Measurements from ENCODE around the gene G6PD.
A peak's percentile ranks its signal among the peaks of the same experiment; 100 is the strongest.
"Not testable (repeated sequence)": the region's sequence is repeated elsewhere in the genome, so short reads cannot be mapped to it uniquely, and the experiment has no call there.

The G6PD gene

DNA sequence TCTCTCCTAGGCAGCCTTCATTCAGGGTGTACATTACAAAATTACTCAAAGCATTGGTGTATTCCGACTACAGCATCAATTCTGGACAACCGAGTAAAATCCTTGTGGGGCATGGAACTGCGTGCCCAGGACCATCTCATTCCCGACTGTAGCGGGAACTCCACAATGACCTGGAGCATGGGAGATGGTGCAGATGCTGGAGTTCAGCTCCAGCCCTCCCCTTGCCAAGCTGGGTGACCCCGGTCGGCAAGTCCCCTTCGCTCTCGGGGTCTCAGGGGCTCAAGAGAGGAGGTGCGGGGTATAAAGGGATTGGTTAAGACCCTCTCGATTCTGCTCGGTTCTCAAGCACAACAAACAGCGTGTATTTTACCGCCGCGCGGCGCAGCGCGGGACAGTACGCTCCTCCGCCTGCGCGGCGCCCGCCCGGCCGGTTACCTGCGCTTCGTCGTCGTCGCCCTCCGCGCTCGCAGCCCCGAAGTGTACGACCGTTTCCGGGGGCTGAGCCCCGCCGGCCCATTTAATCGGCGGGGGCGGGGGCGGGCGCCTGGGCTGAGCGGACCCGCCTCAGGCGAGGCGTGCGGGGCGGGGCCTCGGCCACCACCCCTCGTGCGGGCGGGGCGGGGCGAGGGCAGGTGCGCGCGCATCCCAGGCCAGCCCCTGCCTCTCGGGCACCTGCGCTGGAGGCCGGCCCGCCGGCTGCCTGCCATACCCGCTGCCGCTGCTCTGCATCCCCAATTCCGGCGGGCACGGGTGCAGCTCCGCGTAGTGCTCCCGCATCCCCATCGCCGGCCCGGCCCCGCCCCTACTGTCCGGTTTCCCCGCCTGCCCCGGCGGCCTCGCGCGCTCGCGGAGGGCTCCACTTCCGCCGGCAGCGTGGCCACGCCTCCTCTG lies at the start of gene G6PD:
Gene G6PD (minus strand): TSS at position 493 of the 891 bp plus-strand sequence. CDS start 691 bp downstream, outside the sequence.
- peak; percentile 81 to 87 for DNase-seq

DNA sequence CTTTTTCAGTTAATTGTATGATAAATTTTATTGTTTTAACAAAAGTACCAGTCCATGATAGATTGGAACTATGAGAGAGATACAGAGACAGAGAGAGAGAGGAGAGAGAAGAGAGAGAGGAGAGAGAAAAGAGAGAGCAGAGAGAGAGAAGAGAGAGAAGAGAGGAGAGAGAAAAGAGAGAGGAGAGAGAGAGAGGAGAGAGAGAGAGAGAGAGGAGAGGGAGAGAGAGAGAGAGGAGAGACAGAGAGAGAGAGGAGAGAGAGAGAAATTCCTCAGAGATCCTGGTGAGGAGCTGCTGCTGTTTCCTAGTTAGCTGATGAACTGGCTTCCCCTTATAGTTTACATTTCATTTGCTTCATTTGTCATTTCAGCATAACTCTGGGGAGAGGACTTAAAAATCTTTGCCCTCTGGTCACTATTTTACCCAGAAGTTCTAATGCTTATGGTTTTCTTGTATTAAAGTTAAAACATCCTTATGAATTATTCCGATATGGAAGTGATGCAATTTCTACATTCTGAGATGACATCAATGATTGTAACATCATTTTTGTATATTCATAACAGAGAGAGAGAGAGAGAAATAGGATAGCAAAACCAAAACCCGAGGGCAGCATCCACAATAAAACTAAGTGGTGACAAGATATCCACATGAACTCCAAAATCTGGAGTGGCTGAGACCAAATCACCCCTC lies 49.1 kb upstream of the G6PD start:
- no peak for DNase-seq

DNA sequence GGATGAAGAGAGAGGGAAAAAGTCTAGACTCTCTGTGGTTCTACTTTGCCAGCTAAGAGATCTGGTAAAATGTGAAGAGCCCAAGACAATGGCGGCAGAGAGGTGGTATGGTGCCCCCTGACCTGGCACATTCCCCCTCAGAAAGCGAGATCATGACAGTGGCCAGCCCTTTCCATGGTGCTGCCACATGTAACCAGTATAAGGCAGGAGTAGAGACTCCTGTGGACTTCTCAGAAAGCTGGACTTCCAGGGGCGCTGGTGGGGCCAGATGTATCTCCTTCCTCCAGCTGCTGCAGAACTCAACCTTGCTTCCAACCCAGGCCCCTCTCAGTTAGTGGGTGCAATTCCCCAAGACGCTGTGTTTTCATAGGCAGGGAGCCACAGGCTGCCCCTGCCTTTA lies 47.8 kb upstream of the G6PD start:
- no peak for DNase-seq

DNA sequence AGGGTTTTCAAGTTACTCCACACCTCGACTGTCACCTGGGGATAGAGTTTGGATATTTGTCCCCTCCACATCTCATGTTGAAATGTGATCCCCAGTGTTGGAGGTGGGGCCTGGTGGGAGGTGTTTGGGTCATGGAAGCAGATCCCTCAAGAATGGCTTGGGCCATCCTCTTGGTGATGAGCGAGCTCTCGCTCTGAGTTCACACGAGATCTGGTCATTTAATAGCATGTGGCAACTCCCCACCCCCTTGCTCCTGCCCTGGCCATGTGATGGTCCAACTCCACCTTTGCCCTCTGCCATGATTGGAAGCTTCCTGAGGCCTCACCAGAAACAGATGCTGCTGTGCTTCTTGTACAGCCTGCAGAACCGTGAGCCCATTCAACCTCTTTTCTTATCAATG lies 46.6 kb upstream of the G6PD start:
- DNase-seq = no peak

DNA sequence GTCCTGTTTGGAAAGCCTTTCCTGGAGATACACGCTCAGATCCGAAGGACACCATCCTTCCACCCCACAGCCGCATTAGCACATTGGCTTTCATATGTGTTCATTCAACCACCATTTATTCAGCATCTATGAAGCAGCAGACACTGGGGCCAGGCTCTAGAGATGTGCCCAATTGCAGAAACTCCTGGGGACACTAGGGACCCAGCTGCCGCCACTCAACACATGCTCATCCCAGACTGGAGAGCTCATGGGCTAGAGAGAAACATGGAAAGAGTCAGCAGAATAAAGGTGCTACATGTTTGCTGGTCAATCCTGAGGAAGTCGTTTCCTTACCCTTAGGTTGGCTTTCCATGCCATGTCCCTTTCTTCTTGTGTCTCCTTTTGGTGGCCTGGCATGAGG lies 45.9 kb upstream of the G6PD start:
- no peak for DNase-seq

DNA sequence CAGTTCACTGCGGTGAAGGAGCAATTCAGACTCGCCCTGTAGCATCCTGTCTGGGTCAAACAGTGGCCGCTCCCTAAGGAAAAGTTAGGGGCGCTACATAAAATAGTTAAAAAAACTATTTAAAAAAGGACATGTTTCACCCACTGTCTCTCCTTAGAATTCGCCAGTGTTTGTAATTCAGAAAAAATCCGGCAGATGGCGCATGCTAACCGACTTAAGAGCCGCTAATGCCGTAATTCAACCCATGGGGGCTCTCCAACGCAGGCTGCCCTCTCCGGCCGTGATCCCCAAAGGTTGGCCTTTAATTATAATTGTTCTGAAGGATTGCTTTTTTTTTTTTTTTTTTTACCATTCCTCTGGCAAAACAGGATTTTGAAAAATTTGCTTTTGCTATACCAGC lies 43.8 kb upstream of the G6PD start:
- not testable (repeated sequence) for DNase-seq

DNA sequence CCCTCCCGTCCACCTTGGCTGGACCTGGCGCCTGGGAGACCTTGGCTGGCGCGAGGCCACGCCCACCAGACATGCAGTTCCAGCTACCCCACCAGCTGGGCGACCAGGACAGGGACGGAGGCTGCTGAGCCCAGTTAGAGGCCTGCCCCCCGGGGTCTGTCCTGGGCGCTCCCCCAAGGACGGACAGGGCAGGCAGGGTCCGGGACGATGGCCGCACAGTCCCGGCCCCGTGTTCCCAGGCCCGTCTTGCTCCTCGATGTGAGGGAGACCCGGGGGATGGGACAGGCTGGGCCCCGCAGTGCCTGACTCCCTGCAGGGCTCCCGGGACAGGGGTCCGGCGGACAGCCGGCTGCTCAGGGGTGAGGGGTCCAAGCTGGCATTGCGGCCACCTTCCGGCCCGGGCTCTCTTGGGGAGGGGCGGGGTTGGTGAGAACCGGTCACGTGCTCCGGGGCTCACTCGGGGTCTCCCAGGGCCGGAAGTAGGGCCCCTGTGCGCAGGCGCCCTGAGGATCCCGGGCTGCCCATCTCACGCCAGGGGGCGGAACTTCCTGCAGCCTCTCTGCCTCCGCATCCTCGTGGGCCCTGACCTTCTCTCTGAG lies 38.0 kb upstream of the G6PD start, which contains the start of gene CTAG1A:
Gene CTAG1A (plus strand): TSS at position 549 of the 599 bp plus-strand sequence. CDS start 74 bp downstream, outside the sequence.
- DNase-seq = not testable (repeated sequence)

DNA sequence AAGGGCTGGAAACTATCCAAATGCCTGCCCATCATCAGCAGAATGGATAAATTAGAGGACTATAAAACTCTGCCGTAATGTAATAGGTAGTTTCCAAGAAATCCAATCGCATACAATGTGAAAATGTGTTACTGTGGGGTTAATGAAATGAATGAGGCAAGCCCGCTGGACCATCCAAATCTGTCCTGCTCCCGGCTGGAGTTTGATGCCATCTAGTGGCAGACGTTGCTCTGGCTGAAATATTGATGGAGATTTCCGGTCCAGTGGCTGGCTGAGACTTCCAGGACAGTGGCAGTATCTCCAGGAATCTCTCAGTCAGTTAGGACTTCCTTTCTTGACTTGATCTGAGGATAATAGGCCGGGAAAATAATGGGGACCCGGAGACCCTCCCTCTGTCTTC lies 36.3 kb upstream of the G6PD start:
- not testable (repeated sequence) for DNase-seq

DNA sequence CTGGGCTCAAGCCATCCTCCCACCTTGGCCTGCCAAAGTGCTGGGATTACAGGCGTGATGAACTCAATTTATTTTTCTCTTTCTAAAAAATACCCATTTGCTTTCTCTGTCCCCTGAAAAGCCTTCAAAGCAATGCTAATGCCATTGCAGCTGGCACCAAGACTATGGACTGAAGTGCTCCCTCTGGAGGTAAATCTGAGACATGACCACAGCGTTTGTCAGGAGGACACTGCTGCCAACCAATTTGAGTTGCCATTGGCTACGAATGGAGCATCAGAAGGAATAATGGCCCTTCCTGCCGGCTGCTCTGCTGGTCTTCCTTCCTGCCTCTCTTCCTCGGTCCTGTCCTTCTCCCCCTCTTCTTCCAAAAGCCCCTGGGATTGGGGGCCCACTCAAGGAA lies 28.4 kb upstream of the G6PD start:
- not testable (repeated sequence) for DNase-seq

DNA sequence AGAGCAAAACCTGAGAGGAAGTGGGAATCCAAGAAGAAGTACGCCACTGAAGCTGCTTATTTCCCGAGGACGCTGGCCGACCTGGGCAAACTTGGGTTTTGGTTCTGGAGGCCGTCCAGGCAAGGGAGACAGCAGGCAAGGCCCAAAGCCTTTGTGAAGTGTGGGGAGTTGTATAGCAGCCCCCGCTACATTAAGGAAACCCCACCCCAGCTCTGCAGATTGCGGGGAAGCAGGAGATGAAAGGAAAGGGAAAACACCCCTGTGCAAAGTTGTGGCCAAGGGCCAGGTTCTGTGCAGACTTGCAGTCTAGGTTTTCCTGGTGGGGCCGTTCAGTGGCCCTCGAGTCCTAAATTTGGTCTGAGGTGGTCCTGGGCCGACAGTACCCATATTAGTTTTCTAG lies 26.4 kb upstream of the G6PD start:
- not testable (repeated sequence) for DNase-seq

DNA sequence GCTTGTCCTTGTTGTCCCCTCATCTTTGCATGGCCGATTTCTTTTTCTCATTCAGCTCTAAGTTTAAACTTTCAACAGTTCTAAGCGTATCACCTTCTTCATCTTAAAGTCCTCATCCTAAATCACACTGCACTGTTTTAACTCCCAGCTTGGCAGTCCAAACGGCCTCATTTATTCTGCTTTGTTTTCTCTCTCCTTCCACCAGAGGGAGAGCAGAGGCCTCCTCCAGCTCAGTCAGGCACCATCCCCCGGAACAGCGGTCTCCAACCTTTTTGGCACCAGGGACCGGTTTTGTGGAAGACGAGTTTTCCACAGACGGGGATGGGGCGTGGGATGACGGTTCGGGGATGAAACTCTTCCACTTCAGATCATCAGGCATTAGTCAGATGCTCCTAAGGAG lies 23.7 kb upstream of the G6PD start:
- DNase-seq = not testable (repeated sequence)

DNA sequence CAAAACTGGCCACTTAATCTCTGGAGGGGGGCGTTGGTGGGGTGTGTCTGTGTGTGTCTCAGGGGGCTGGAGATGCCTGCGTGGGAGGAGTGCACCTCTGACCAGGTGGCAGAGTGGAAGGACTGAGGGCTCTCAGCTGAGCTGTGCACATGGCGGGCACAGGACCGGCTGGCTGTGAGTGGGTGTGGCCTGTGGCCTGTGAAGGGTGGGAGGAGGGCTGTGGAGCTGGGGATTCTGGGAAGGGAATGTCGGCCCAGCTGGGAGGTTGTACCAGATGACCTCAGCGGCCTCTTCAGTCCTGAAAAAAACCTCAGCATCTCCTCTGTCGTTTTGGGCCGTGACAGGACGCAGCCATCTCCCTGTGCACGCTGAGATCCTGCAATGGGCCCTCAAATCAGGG lies 15.6 kb upstream of the G6PD start:
- not testable (repeated sequence) for DNase-seq

DNA sequence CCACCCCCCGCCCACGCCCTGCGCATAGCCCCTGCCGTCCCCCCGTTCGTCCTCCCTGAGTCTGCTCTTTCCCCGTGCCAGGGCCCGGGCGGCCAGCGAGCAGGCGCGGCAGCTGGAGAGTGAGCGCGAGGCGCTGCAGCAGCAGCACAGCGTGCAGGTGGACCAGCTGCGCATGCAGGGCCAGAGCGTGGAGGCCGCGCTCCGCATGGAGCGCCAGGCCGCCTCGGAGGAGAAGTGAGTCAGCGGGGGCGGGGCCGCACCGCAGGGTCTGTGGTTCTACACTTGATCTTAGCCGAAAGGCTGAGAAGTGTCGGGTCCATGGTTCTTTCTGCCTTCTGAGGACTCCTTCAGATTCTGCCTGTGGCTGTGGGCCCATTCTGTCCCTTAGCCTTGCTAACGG lies 13.7 kb upstream of the G6PD start:
- not testable (repeated sequence) for DNase-seq

DNA sequence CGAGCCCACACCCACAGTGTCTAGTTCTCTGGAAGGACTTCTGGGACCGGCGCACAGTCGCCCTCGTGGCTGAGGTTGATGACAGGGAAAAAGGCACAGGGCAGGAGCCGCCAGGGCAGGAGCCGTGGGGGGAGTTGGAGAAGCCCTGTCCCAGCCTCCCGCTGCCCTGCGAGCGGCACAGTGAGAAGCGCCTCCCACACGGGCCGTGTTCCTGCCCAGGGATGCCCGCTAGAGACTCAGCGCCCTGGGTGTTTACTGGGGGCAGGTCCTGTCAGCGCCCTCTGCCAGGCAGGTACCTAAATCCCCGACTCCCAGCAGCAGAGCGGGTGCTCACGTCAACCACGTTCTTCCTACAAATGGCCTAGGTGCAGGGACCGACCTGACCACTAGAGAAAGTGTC lies 12.2 kb upstream of the G6PD start:
- DNase-seq = not testable (repeated sequence)

DNA sequence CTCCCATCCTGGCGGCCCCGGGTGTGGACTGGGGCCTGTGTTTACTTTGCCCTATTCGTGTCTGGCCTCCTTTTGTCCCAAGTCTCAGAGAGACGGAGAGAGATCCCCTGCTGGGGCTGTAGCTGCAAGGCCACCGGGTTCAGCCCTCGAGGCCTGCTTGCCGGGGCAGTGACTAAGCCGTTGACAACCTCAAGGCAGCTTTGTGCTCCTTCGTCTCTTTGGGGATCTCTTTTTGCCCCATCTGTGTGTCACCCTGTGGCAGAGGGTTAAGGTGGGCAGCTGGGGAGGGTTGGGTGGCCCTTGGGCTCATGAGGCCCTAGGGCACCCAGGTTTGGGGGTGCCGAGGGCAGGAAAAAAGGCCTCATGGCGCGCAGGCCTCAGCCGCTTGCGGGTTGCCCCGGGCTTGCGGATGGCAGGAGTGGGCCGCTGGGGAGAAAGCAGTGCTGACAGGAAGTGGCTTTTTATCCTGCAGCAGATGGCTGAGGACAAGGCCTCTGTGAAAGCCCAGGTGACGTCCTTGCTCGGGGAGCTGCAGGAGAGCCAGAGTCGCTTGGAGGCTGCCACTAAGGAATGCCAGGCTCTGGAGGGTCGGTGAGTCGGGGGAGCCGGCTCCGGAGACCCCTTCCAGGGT lies 11.5 kb upstream of the G6PD start:
- DNase-seq = not testable (repeated sequence)

DNA sequence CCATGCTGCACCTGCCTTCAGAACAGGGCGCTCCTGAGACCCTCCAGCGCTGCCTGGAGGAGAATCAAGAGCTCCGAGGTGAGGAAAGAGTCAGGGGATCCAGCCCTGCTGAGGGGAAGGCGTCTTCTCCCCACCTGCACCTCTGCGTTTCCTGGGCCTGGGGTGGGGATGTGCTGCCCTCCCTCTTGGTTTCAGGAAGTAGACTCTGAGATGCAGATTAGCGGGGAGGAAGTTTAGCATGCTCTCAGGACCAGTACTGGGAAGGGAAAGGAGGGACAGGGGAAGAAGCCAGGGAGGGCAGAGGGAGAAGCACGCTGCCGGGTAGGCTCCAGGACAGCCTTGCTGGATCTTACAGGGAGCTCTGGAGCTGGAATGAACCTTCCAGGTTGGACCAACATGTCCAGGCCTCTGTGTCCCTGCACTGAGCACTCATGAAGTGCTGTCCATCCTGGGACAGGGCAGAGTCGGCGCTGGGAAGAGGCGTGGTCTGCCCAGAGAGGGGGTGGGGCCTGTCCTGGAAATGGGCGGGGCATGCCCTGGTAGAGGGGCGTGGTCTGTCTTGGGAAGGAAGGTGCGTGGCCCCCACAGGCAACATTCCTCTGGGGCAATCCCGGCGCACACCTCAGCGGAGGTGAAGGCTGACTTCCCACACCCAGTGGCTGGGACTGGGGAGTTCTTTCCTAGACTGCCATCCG lies 5.6 kb upstream of the G6PD start:
- not testable (repeated sequence) for DNase-seq

DNA sequence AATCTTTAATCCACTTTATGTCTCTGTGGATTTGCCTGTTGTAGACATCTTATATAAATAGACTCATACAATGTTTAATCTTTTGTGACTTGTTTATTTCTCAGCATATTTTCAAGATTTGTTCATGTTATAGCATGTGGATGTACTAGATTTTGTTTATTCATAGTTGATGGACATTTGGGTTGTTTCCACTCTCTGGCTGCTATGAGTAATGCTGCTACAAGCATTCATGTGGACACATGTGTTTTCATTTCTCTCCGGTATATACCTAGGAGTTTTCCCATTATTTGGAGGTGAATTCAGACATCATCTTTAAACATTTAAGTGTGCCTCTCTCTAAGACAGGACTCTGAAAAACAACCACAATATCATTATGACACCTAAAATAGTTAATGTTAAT lies 3.1 kb upstream of the G6PD start:
- DNase-seq = no peak

DNA sequence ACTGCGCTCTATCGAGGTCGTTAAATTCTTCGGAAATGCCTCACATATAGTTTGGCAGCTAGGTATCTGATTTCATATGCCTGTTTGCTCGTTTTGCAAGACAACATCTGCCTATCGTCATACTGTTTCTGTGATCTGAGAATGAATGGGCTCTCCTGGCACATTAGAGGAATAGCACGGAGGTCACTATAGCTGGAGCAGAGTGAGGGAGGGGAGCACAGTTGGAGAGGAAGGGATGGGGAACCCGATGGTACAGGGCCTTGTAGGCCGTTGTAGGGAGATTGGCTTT lies 1.3 kb upstream of the G6PD start:
- no peak for DNase-seq

DNA sequence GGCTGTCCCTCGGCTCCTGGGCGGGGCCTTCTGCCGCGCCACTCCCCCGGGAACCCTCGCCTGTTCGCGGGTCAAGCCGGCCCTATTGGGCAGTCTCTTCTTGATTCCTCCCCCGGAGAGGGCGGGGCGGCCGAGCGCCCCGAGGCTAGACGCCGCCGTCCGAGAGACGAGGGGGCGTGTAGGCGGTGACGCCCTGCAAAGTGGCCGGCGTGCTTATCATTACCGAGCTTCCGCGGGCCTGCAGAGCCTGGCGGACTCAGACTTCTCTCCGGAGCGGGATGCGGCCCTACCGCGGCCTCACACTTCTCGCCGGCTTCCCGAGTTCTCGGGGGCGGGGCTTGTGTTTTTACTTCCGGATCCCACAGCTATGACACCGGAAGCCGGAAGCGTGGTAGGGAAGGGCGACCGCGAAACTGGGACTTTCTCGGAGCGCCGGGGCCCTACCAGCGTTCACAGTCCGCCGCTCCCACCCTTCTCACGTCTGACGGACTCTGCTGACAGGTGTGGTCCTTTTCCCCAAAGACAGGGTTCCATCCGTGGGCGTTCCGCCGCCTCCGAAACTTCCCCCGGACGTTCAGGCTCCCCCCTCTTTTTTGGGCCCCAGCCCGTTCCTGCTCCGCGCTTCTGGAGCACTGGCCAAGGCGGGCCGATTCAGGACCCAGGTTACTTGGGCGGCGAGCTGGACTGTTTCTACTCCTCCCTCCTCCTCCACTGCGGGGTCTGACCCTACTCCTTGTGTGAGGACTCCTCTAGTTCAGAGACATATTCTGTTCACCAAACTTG lies 790 bp upstream of the G6PD start, which contains the start of gene IKBKG:
Gene IKBKG (plus strand): TSS at position 376 of the 783 bp plus-strand sequence. CDS start 4,383 bp downstream, outside the sequence.
- peak; percentile 90 to 92 for DNase-seq

DNA sequence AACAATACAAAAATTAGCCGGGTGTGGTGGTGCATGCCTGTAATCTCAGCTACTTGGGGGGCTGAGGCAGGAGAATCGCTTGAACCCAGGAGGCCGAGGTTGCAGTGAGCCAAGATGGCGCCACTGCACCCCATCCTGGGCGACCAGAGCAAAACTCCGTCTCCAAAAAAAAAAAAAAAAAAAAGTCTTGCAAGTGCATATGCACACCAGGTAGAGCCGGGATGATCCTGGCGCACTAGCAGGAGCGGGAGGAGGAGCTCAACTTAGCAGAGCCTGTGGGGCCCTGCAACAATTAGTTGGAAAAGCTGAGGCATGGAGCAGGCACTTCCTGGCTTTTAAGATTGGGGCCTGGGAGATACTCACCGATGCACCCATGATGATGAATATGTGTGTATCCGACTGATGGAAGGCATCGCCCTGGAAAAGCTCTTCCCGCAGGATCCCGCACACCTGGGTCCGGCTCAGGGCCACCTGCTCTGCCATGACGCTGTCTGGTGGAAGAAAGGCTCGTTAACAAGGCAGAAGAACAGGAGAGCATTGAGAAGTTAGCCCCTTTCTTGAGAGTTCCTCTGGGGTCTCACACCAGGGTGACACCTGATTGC lies 872 bp downstream of the G6PD start:
- no peak for DNase-seq

Measured in CD4-positive, alpha-beta T cell treated with Interferon alpha-2 for 1 hour (primary cell).